Calu3 (cell line): ENCODE data around the gene ATG4C. TPM values are rescaled to one million over a fixed set of nuclear protein-coding genes. Genes with fewer than 3 reads are reported as not detected.

Experiments used
- BruUV-seq: library from RNA; stranded (reverse); fragments of 400-500 nt; replicated peaks from 2 replicates; lab custom pipeline; 2021; lab: Mats Ljungman, UMichigan
- CTCF ChIA-PET: fragments of 300-600 bp; sonication (Branson Sonifier 250); formaldehyde crosslinking; loops from one replicate; lab custom pipeline; 2022; ENCODE audit warnings: antibody characterized with exemption; lab: Charles Lee
- DNase-seq: peaks from one replicate; pipeline ENCODE4 v3.0.0; 2022
- H3K27ac Mint-ChIP-seq: one replicate; pipeline ENCODE4 v1.8.0; 2022; ENCODE audit warnings: mixed read lengths; ENCODE audit not compliant: unreplicated experiment
- H3K27me3 Mint-ChIP-seq: one replicate; pipeline ENCODE4 v1.8.0; 2022; ENCODE audit warnings: mixed read lengths; ENCODE audit not compliant: unreplicated experiment
- H3K36me3 Mint-ChIP-seq: one replicate; pipeline ENCODE4 v1.8.0; 2022; ENCODE audit warnings: mild to moderate bottlenecking, moderate library complexity, mixed read lengths; ENCODE audit not compliant: insufficient read depth, unreplicated experiment
- H3K4me1 Mint-ChIP-seq: one replicate; pipeline ENCODE4 v1.8.0; 2022; ENCODE audit warnings: mild to moderate bottlenecking, low read depth, mixed read lengths; ENCODE audit not compliant: unreplicated experiment
- H3K4me3 Mint-ChIP-seq: one replicate; pipeline ENCODE4 v1.8.0; 2022; ENCODE audit warnings: mild to moderate bottlenecking, low read depth, moderate library complexity, mixed read lengths; ENCODE audit not compliant: unreplicated experiment
- H3K9me3 Mint-ChIP-seq: one replicate; pipeline ENCODE4 v1.8.0; 2022; ENCODE audit warnings: low read depth, mixed read lengths; ENCODE audit not compliant: unreplicated experiment
- CTCF ChIP-seq: fragments of 200-600 bp; IDR thresholded peaks from one replicate; pipeline ENCODE4 v1.8.0; 2022; ENCODE audit warnings: antibody characterized with exemption; ENCODE audit not compliant: unreplicated experiment
- intact Hi-C: fragments of 100-400 bp; cut with micrococcal nuclease; formaldehyde crosslinking; loops from one replicate; pipeline ENCODE4 v1.10.0; 2022; ENCODE audit not compliant: unreplicated experiment
- total RNA-seq: library from RNA; stranded (reverse); gene quantifications from 2 replicates; pipeline ENCODE4 v1.2.3, GENCODE V29; 2022

ATG4C gene
- total RNA-seq, 1 experiment from 2014 or later: 12.4 TPM

- no peaks in the 10 kb centered on the region for H3K36me3 Mint-ChIP-seq
- no peak for TF ChIP-seq CTCF
- H3K27me3 Mint-ChIP-seq: no peaks in the 10 kb centered on the region
- H3K9me3 Mint-ChIP-seq: no peaks in the 10 kb centered on the region
- no TSS peak for BruUV-seq
- no peaks in the 10 kb centered on the region for H3K4me1 Mint-ChIP-seq
- H3K4me3 Mint-ChIP-seq: no peak overlapping the region
- intact Hi-C loops: no loop called here
- H3K27ac Mint-ChIP-seq: no peak overlapping the region
- no peak for DNase-seq
- CTCF ChIA-PET: no interaction called here
Observed at GRCh38 chr1:62799688-62800087, 15.8 kb downstream of the ATG4C start.

- Mint-ChIP-seq H3K27me3 (no peaks in the 10 kb centered on the region), H3K4me3 (no peak overlapping the region), H3K9me3 (no peaks in the 10 kb centered on the region), H3K27ac (no peak overlapping the region), H3K36me3 (no peaks in the 10 kb centered on the region), H3K4me1 (no peaks in the 10 kb centered on the region)
- no peak for DNase-seq
- BruUV-seq: no TSS peak
- CTCF ChIA-PET: no interaction called here
- intact Hi-C loops: no loop called here
- TF ChIP-seq CTCF: no peak
Observed at GRCh38 chr1:62800281-62800680, 16.3 kb downstream of the ATG4C start.

GRCh38 chr1:62800825-62801306 lies 16.9 kb downstream of the ATG4C start:
- Mint-ChIP-seq H3K4me3 (no peak overlapping the region), H3K36me3 (no peaks in the 10 kb centered on the region), H3K27ac (no peak overlapping the region), H3K9me3 (no peaks in the 10 kb centered on the region), H3K4me1 (no peaks in the 10 kb centered on the region), H3K27me3 (no peaks in the 10 kb centered on the region)
- no TSS peak for BruUV-seq
- intact Hi-C loops: no loop called here
- CTCF ChIA-PET: no interaction called here
- TF ChIP-seq CTCF: no peak
- DNase-seq: no peak

- intact Hi-C loops: no loop called here
- DNase-seq: no peak
- BruUV-seq: no TSS peak
- Mint-ChIP-seq H3K27me3 (no peaks in the 10 kb centered on the region), H3K4me1 (no peaks in the 10 kb centered on the region), H3K36me3 (no peaks in the 10 kb centered on the region), H3K4me3 (no peak overlapping the region), H3K9me3 (peaks cover 3% of the 10 kb centered on the region), H3K27ac (no peak overlapping the region)
- CTCF ChIA-PET: no interaction called here
- no peak for TF ChIP-seq CTCF
Observed at GRCh38 chr1:62809788-62810187, 25.9 kb downstream of the ATG4C start.
